ENCODE measurements around the gene BMP7.
"Not testable (repeated sequence)": the region's sequence is repeated elsewhere in the genome, so short reads cannot be mapped to it uniquely, and the experiment has no call there.

The BMP7 gene

GRCh38 chr20:57287007-57287880 is 20.8 kb upstream of the BMP7 start:
- DNase-seq: no peak

- no peak for DNase-seq
Measured at GRCh38 chr20:57283860-57284259, 17.4 kb upstream of the BMP7 start.

- DNase-seq: no peak
Measured at GRCh38 chr20:57282670-57283361, 16.4 kb upstream of the BMP7 start.

GRCh38 chr20:57281900-57282299 is 15.5 kb upstream of the BMP7 start:
- no peak for DNase-seq

- no peak for DNase-seq
Measured at GRCh38 chr20:57280221-57280620, 13.8 kb upstream of the BMP7 start.

GRCh38 chr20:57279548-57279947 is 13.1 kb upstream of the BMP7 start:
- DNase-seq: not testable (repeated sequence)

- no peak for DNase-seq
Measured at GRCh38 chr20:57278457-57278856, 12.0 kb upstream of the BMP7 start.

GRCh38 chr20:57277398-57278105 is 11.1 kb upstream of the BMP7 start:
- DNase-seq: no peak

GRCh38 chr20:57276221-57276620 is 9.8 kb upstream of the BMP7 start:
- no peak for DNase-seq

GRCh38 chr20:57275813-57276212 is 9.4 kb upstream of the BMP7 start:
- DNase-seq: no peak

GRCh38 chr20:57275334-57275733 is 8.9 kb upstream of the BMP7 start:
- DNase-seq: no peak

- DNase-seq: no peak
Measured at GRCh38 chr20:57274846-57275245, 8.4 kb upstream of the BMP7 start.

- no peak for DNase-seq
Measured at GRCh38 chr20:57274299-57274698, 7.9 kb upstream of the BMP7 start.

- DNase-seq: no peak
Measured at GRCh38 chr20:57272883-57273535, 6.6 kb upstream of the BMP7 start.

- no peak for DNase-seq
Measured at GRCh38 chr20:57270204-57270984, 4.0 kb upstream of the BMP7 start.

GRCh38 chr20:57269148-57269984 is 2.9 kb upstream of the BMP7 start:
- DNase-seq: no peak

GRCh38 chr20:57268399-57269076 is 2.1 kb upstream of the BMP7 start:
- no peak for DNase-seq

GRCh38 chr20:57267158-57267821 is 849 bp upstream of the BMP7 start:
- DNase-seq: no peak

GRCh38 chr20:57265997-57266290 is 497 bp downstream of the BMP7 start:
- DNase-seq: no peak

GRCh38 chr20:57265336-57265996 is 975 bp downstream of the BMP7 start:
- DNase-seq: no peak

All from cerebellar nuclear complex (tissue), 1 donor.